GM12875 (cell line): Measurements from ENCODE around the gene TAL2.
A peak's percentile ranks its signal among the peaks of the same experiment; 100 is the strongest.

Experiments
- H3K4me3 ChIP-seq: one replicate; pipeline ENCODE4 v1.5.1; 2011; ENCODE audit warnings: low read depth, low read length, control low read depth
- CTCF ChIP-seq: IDR thresholded peaks from 2 replicates; pipeline ENCODE4 v1.5.1; 2011; ENCODE audit warnings: low read depth, mild to moderate bottlenecking, control low read depth, inconsistent platforms, low read length, moderate library complexity, borderline replicate concordance; ENCODE audit not compliant: insufficient read depth

TAL2 gene

GRCh38 chr9:105681313-105681712, 19.1 kb downstream of the TAL2 start:
- H3K4me3 ChIP-seq = no peak overlapping the region
- TF ChIP-seq CTCF = no peak

- no peak for TF ChIP-seq CTCF
- no peak overlapping the region for H3K4me3 ChIP-seq
Observed at GRCh38 chr9:105681724-105682123, 19.5 kb downstream of the TAL2 start.

GRCh38 chr9:105683688-105684275, 21.5 kb downstream of the TAL2 start:
- no peak overlapping the region for H3K4me3 ChIP-seq
- no peak for TF ChIP-seq CTCF

DNA sequence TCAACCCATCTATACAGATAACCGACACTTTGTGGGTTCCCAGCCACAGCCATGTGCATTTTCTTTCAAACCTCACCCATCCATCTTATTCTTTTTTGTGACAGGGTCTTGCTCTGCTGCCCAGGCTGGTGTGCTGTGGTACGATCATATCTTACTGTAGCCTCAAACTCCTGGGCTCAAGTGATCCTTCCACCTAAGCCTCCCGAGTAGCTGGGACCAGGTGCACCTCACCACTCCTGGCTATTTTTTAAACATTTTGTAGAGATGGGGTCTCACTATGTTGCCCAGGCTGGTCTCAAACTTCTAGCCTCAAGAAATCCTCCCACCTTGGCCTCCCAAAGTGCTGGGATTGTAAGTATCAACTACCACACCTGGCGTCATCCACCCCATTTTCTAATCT, 24.7 kb downstream of the TAL2 start:
- H3K4me3 ChIP-seq = no peak overlapping the region
- TF ChIP-seq CTCF = no peak

- TF ChIP-seq CTCF = peak; percentile 14; the same call in 1 of the 2 replicates
Observed at GRCh38 chr9:105690742-105691141, 28.5 kb downstream of the TAL2 start.

DNA sequence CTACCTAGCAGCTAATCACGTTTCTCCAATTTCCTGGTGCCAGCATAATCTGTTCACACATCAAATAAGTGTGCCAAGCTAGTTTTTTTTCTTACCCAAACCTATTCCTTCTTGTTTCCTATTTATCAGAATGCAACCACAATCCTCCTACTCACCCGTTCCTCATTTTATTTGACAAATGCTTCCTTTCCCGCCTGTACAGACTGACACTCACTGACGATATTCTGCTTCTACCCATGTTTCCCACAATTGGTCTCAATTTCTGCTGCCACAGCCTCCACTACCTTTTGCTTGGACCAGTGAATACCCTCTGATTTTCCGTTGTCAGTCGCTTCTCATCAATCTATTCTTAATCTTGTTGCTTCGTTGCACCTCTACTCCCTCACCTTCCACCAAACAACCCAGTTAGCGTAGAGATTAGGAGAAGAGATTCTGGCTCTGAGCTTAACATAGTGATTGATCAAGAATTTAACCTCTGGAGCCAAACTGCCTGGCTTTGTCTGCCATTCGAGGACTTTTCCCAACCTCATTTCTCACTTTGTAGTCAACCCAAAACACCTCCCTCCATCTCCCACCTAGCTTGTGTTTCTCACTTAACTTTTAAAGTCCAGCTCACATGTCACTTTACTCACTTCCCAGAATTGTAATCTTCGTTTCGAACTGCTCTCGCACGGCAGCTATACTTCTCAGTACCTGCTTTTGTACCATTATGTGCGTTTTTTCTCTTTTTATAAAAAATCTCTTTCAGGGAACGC, 31.4 kb downstream of the TAL2 start:
- H3K4me3 ChIP-seq = peak overlapping the region; percentile 87

More at GRCh38 chr9:105690742-105691141, 28.5 kb downstream of the TAL2 start:
- H3K4me3 ChIP-seq = no peak overlapping the region

More for the DNA sequence above, 31.4 kb downstream of the TAL2 start:
- TF ChIP-seq CTCF = no peak
